GM23338 (cell line): ENCODE results near the gene ST6GALNAC3. TPM values are rescaled to one million over a fixed set of nuclear protein-coding genes. Genes with fewer than 3 reads are reported as not detected.

Source experiments
- ATAC-seq: fragments of 200-7000 bp; cut with Tn5 transposase; 3 replicates; pipeline ENCODE4 v1.9.1; 2020
- DNase-seq: peaks from one replicate; pipeline ENCODE4 v3.0.0-alpha.2; 2015; ENCODE audit warnings: low spot score
- H2AFZ ChIP-seq: fragments of 200-600 bp; sonication (generic); 2 replicates; pipeline ENCODE4 v1.8.0; 2016; ENCODE audit warnings: antibody characterized with exemption, mild to moderate bottlenecking, moderate library complexity
- H3F3A ChIP-seq: fragments of 200-600 bp; sonication (generic); replicated peaks from 2 replicates; pipeline ENCODE4 v1.8.0; 2017; ENCODE audit warnings: antibody characterized with exemption, mixed run types, low read depth
- H3K27ac ChIP-seq: fragments of 200-600 bp; sonication (generic); 2 replicates; pipeline ENCODE4 v1.6.1; 2016; ENCODE audit warnings: low read depth
- H3K27me3 ChIP-seq: fragments of 200-600 bp; sonication (generic); 2 replicates; pipeline ENCODE4 v1.8.0; 2016; ENCODE audit warnings: mild to moderate bottlenecking, mixed run types, moderate library complexity; ENCODE audit not compliant: insufficient read depth
- H3K36me3 ChIP-seq: fragments of 200-600 bp; sonication (generic); 2 replicates; pipeline ENCODE4 v1.8.0; 2016; ENCODE audit warnings: mild to moderate bottlenecking; ENCODE audit not compliant: insufficient read depth
- H3K4me1 ChIP-seq: fragments of 200-600 bp; sonication (generic); 2 replicates; pipeline ENCODE4 v1.8.0; 2016; ENCODE audit warnings: mild to moderate bottlenecking, moderate library complexity; ENCODE audit not compliant: insufficient read depth
- H3K4me2 ChIP-seq: fragments of 200-600 bp; sonication (generic); 2 replicates; pipeline ENCODE4 v1.7.1; 2017; ENCODE audit warnings: mixed run types
- H3K4me3 ChIP-seq: fragments of 200-600 bp; sonication (generic); 2 replicates; pipeline ENCODE4 v1.6.1; 2016; ENCODE audit warnings: mixed run types
- H3K79me2 ChIP-seq: fragments of 200-600 bp; sonication (generic); replicated peaks from 2 replicates; pipeline ENCODE4 v1.8.0; 2017; ENCODE audit warnings: mild to moderate bottlenecking; ENCODE audit not compliant: insufficient read depth
- H3K9me2 ChIP-seq: fragments of 200-600 bp; sonication (generic); 2 replicates; pipeline ENCODE4 v1.8.0; 2017; ENCODE audit not compliant: insufficient read depth
- H4K20me1 ChIP-seq: fragments of 200-600 bp; sonication (generic); replicated peaks from 2 replicates; pipeline ENCODE4 v1.8.0; 2017; ENCODE audit warnings: mild to moderate bottlenecking; ENCODE audit not compliant: insufficient read depth
- H3K27ac Mint-ChIP-seq: 2 replicates; pipeline ENCODE4 v1.8.0; 2020; ENCODE audit warnings: inconsistent platforms, mild to moderate bottlenecking, moderate library complexity, mixed read lengths
- H3K27me3 Mint-ChIP-seq: 3 replicates; pipeline ENCODE4 v1.8.0; 2022; ENCODE audit warnings: low read depth, mild to moderate bottlenecking, moderate library complexity, mixed read lengths, inconsistent platforms; ENCODE audit not compliant: insufficient read depth, poor library complexity
- H3K36me3 Mint-ChIP-seq: 3 replicates; pipeline ENCODE4 v1.8.0; 2021; ENCODE audit warnings: low read depth, mild to moderate bottlenecking, inconsistent platforms, moderate library complexity, mixed read lengths
- H3K4me1 Mint-ChIP-seq: 3 replicates; pipeline ENCODE4 v1.8.0; 2020; ENCODE audit warnings: mild to moderate bottlenecking, inconsistent platforms, mixed read lengths
- H3K4me3 Mint-ChIP-seq: 3 replicates; pipeline ENCODE4 v1.8.0; 2021; ENCODE audit warnings: moderate library complexity, mild to moderate bottlenecking, inconsistent platforms, mixed read lengths
- H3K9me3 Mint-ChIP-seq: 3 replicates; pipeline ENCODE4 v1.8.0; 2020; ENCODE audit warnings: moderate library complexity, mild to moderate bottlenecking, inconsistent platforms, mixed read lengths
- CREB1 ChIP-seq: fragments of 250-450 bp; sonication (Bioruptor Pico); IDR thresholded peaks from 2 replicates; pipeline ENCODE4 v1.5.0; 2020; ENCODE audit warnings: low read depth, mild to moderate bottlenecking, moderate library complexity
- CTCF ChIP-seq, 2 experiments: fragments of 200-600 bp in 1 of 2; sonication (generic) in 1 of 2; conservative IDR thresholded peaks; 2 replicates each; pipeline versions ENCODE4 v1.5.1 to v1.6.1; 2016 to 2017; ENCODE audit warnings: antibody characterized with exemption in 2 of 2, low read depth in 2 of 2, mild to moderate bottlenecking in 2 of 2, moderate library complexity in 1 of 2
- ETS1 ChIP-seq: IDR thresholded peaks from 2 replicates; pipeline ENCODE4 v1.6.1; 2016; ENCODE audit warnings: antibody characterized with exemption
- EZH2 ChIP-seq: fragments of 200-600 bp; sonication (generic); IDR thresholded peaks from one replicate; pipeline ENCODE4 v1.8.0; 2017; ENCODE audit warnings: antibody characterized with exemption, mild to moderate bottlenecking, low read depth; ENCODE audit not compliant: unreplicated experiment
- EZH2phosphoT487 ChIP-seq: fragments of 200-600 bp; sonication (generic); IDR thresholded peaks from one replicate; pipeline ENCODE4 v1.8.1; 2018; ENCODE audit warnings: antibody characterized with exemption; ENCODE audit not compliant: unreplicated experiment
- JUNB ChIP-seq: IDR thresholded peaks from one replicate; pipeline ENCODE4 v1.6.1; 2016; ENCODE audit warnings: antibody characterized with exemption; ENCODE audit not compliant: unreplicated experiment
- POLR2AphosphoS5 ChIP-seq: IDR thresholded peaks from 2 replicates; pipeline ENCODE4 v1.6.1; 2016; ENCODE audit warnings: antibody characterized with exemption, low read depth
- REST ChIP-seq: IDR thresholded peaks from one replicate; pipeline ENCODE4 v1.6.1; 2018; ENCODE audit warnings: antibody characterized with exemption; ENCODE audit not compliant: unreplicated experiment
- STAT1 ChIP-seq: IDR thresholded peaks from one replicate; pipeline ENCODE4 v1.6.1; 2016; ENCODE audit warnings: antibody characterized with exemption; ENCODE audit not compliant: unreplicated experiment
- ZNF114 ChIP-seq: fragments of 250-450 bp; sonication (Bioruptor Pico); IDR thresholded peaks from 2 replicates; pipeline ENCODE4 v1.5.0; 2020; ENCODE audit warnings: mild to moderate bottlenecking, moderate library complexity
- ZNF331 ChIP-seq: fragments of 250-450 bp; sonication (Bioruptor Pico); IDR thresholded peaks from 2 replicates; pipeline ENCODE4 v1.5.0; 2020; ENCODE audit warnings: low read depth, mild to moderate bottlenecking, moderate library complexity
- ZNF462 ChIP-seq: fragments of 250-450 bp; sonication (Bioruptor Pico); IDR thresholded peaks from 2 replicates; pipeline ENCODE4 v1.5.0; 2020; ENCODE audit warnings: mild to moderate bottlenecking, moderate library complexity
- polyA plus RNA-seq: library from polyadenylated mRNA; unstranded; fragments of >200 nt; fragmentation: Nextera tagmentation; extraction: Ambion mirVana; gene quantifications from 2 replicates; pipeline ENCODE4 v1.2.1, GENCODE V29; 2016
- total RNA-seq: library from RNA; depleted of rRNA; stranded (reverse); fragments of >200 nt; shearing (Covaris generic); gene quantifications from 2 replicates; pipeline ENCODE4 v1.2.3, GENCODE V29; 2014

The ST6GALNAC3 gene
- total and polyA plus RNA-seq, 2 experiments from 2014 or later: 4.7 to 11.6 TPM

DNA sequence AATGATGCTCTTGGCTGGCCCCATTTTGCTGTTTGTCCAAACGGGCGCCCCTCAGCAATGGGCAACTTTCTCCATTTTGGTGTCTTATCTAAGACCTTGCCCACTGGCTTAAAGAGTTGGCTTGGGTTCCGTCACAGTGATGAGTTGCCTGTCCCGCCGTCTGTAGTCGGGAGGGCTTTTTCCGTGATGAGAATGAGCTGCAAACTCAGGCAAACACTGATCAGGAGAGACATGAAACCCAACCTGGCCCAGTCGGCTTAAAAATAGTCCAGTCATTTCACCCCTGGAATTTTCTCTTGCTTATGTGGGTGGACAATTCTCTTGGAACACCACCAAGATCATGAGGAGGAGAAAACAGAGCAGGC is 79.3 kb downstream of the ST6GALNAC3 start:
- Histone ChIP-seq H3F3A (no peaks in the 10 kb centered on the region), H2AFZ (no peak overlapping the region), H3K4me2 (no peak overlapping the region), H3K9me2 (peaks cover 2% of the 10 kb centered on the region; the same call in 1 of the 2 replicates), H3K79me2 (no peaks in the 10 kb centered on the region; the same call in 1 of the 2 replicates), H3K4me3 (no peak overlapping the region), H3K36me3 (no peaks in the 10 kb centered on the region), H3K27me3 (no peaks in the 10 kb centered on the region), H3K4me1 (peaks cover 3% of the 10 kb centered on the region; the same call in 1 of the 2 replicates), H4K20me1 (no peaks in the 10 kb centered on the region), H3K27ac (no peak overlapping the region)
- peak; percentile 27 for ATAC-seq
- Mint-ChIP-seq H3K4me3 (no peak overlapping the region), H3K36me3 (no peaks in the 10 kb centered on the region), H3K27ac (no peak overlapping the region), H3K9me3 (no peaks in the 10 kb centered on the region), H3K4me1 (peaks cover 7% of the 10 kb centered on the region), H3K27me3 (peaks cover 2% of the 10 kb centered on the region)
- no peak for DNase-seq
- TF ChIP-seq CTCF (conservative IDR thresholded peaks at IDR 0.05; ENCODE audit: low read depth in 2 of 2) (no peak), REST (no peak), JUNB (no peak), POLR2AphosphoS5 (no peak), EZH2phosphoT487 (no peak), ZNF462 (CRISPR knock-in tag) (no peak), ZNF331 (CRISPR knock-in tag) (no peak), ZNF114 (no peak), CREB1 (CRISPR knock-in tag) (no peak), ETS1 (no peak), EZH2 (no peak), STAT1 (no peak)
